Activated naive CD8-positive, alpha-beta T cell treated with anti-CD3 and anti-CD28 coated beads for 36 hours (primary cell): ENCODE measurements around the gene SCART1. TPM values are rescaled to one million over a fixed set of nuclear protein-coding genes. Genes with fewer than 3 reads are reported as not detected.
"Not testable (repeated sequence)": the region's sequence is repeated elsewhere in the genome, so short reads cannot be mapped to it uniquely, and the experiment has no call there.

Experiments used
- DNase-seq: peaks from one replicate; pipeline ENCODE4 v3.0.0; 2021
- H3K27ac Mint-ChIP-seq: one replicate; pipeline ENCODE4 v1.8.0; 2022; ENCODE audit warnings: mild to moderate bottlenecking, moderate library complexity, mixed read lengths
- H3K27me3 Mint-ChIP-seq: one replicate; pipeline ENCODE4 v1.8.0; 2022; ENCODE audit warnings: mild to moderate bottlenecking, mixed read lengths
- H3K36me3 Mint-ChIP-seq: one replicate; pipeline ENCODE4 v1.8.0; 2021; ENCODE audit warnings: mild to moderate bottlenecking, mixed read lengths
- H3K4me1 Mint-ChIP-seq: one replicate; pipeline ENCODE4 v1.8.0; 2021; ENCODE audit warnings: mixed read lengths
- H3K4me3 Mint-ChIP-seq: one replicate; pipeline ENCODE4 v1.8.0; 2022; ENCODE audit warnings: mild to moderate bottlenecking, moderate library complexity, mixed read lengths
- H3K9me3 Mint-ChIP-seq: one replicate; pipeline ENCODE4 v1.8.0; 2022; ENCODE audit warnings: mixed read lengths
- total RNA-seq, 2 experiments: library from RNA; stranded (reverse); gene quantifications; one replicate each; pipeline ENCODE4 v1.2.3, GENCODE V29; 2021

SCART1 gene
- total RNA-seq, 2 experiments from 2014 or later: 0.28 to 0.45 TPM

- DNase-seq: no peak
- H3K27ac Mint-ChIP-seq: peak overlapping the region; percentile 20
- peaks cover 20% of the 10 kb centered on the region for H3K36me3 Mint-ChIP-seq
- peaks cover 29% of the 10 kb centered on the region for H3K9me3 Mint-ChIP-seq
- peaks cover 9% of the 10 kb centered on the region for H3K4me1 Mint-ChIP-seq
- no peaks in the 10 kb centered on the region for H3K27me3 Mint-ChIP-seq
- H3K4me3 Mint-ChIP-seq: no peak overlapping the region
Observed at GRCh38 chr10:133489816-133490588, 36.3 kb downstream of the SCART1 start.

GRCh38 chr10:133493562-133493961 lies 39.8 kb downstream of the SCART1 start:
- not testable (repeated sequence) for H3K36me3 Mint-ChIP-seq, DNase-seq, H3K27ac Mint-ChIP-seq, H3K4me1 Mint-ChIP-seq, H3K4me3 Mint-ChIP-seq, H3K27me3 Mint-ChIP-seq, H3K9me3 Mint-ChIP-seq

- DNase-seq, H3K9me3 Mint-ChIP-seq, H3K27ac Mint-ChIP-seq, H3K4me3 Mint-ChIP-seq, H3K27me3 Mint-ChIP-seq, H3K4me1 Mint-ChIP-seq, H3K36me3 Mint-ChIP-seq: not testable (repeated sequence)
Observed at GRCh38 chr10:133497363-133497762, 43.6 kb downstream of the SCART1 start.

GRCh38 chr10:133499176-133499575 lies 45.4 kb downstream of the SCART1 start:
- not testable (repeated sequence) for H3K9me3 Mint-ChIP-seq, H3K27ac Mint-ChIP-seq, H3K4me3 Mint-ChIP-seq, H3K27me3 Mint-ChIP-seq, H3K36me3 Mint-ChIP-seq, DNase-seq, H3K4me1 Mint-ChIP-seq

GRCh38 chr10:133500897-133501296 lies 47.2 kb downstream of the SCART1 start:
- not testable (repeated sequence) for H3K4me3 Mint-ChIP-seq, DNase-seq, H3K27ac Mint-ChIP-seq, H3K9me3 Mint-ChIP-seq, H3K36me3 Mint-ChIP-seq, H3K27me3 Mint-ChIP-seq, H3K4me1 Mint-ChIP-seq

- DNase-seq: no peak
- peaks cover 6% of the 10 kb centered on the region for H3K36me3 Mint-ChIP-seq
- H3K4me3 Mint-ChIP-seq: no peak overlapping the region
- H3K9me3 Mint-ChIP-seq: peaks cover 6% of the 10 kb centered on the region
- no peaks in the 10 kb centered on the region for H3K4me1 Mint-ChIP-seq
- peaks cover 13% of the 10 kb centered on the region for H3K27me3 Mint-ChIP-seq
- no peak overlapping the region for H3K27ac Mint-ChIP-seq
Observed at GRCh38 chr10:133509700-133510099, 56.0 kb downstream of the SCART1 start.

GRCh38 chr10:133511408-133511807 lies 57.7 kb downstream of the SCART1 start:
- H3K27me3 Mint-ChIP-seq: peaks cover 13% of the 10 kb centered on the region

GRCh38 chr10:133511907-133512528 lies 58.3 kb downstream of the SCART1 start:
- H3K9me3 Mint-ChIP-seq: peaks cover 6% of the 10 kb centered on the region
- H3K36me3 Mint-ChIP-seq: peaks cover 1% of the 10 kb centered on the region
- no peaks in the 10 kb centered on the region for H3K4me1 Mint-ChIP-seq
- no peak for DNase-seq
- H3K27ac Mint-ChIP-seq: no peak overlapping the region
- H3K4me3 Mint-ChIP-seq: no peak overlapping the region
- H3K27me3 Mint-ChIP-seq: peaks cover 13% of the 10 kb centered on the region

More at GRCh38 chr10:133511408-133511807, 57.7 kb downstream of the SCART1 start:
- H3K27ac Mint-ChIP-seq: no peak overlapping the region
- H3K9me3 Mint-ChIP-seq: peaks cover 6% of the 10 kb centered on the region
- peaks cover 1% of the 10 kb centered on the region for H3K36me3 Mint-ChIP-seq
- H3K4me1 Mint-ChIP-seq: no peaks in the 10 kb centered on the region
- DNase-seq: no peak
- H3K4me3 Mint-ChIP-seq: no peak overlapping the region

GRCh38 chr10:133515471-133515870 lies 61.7 kb downstream of the SCART1 start:
- Mint-ChIP-seq H3K9me3 (no peaks in the 10 kb centered on the region), H3K4me3 (no peak overlapping the region), H3K36me3 (no peaks in the 10 kb centered on the region), H3K27ac (no peak overlapping the region), H3K27me3 (peaks cover 10% of the 10 kb centered on the region), H3K4me1 (peaks cover 5% of the 10 kb centered on the region)
- DNase-seq: no peak

- no peak for DNase-seq
- H3K4me1 Mint-ChIP-seq: peaks cover 10% of the 10 kb centered on the region
- H3K27ac Mint-ChIP-seq: no peak overlapping the region
- H3K9me3 Mint-ChIP-seq: no peaks in the 10 kb centered on the region
- peaks cover 10% of the 10 kb centered on the region for H3K27me3 Mint-ChIP-seq
- H3K4me3 Mint-ChIP-seq: no peak overlapping the region
- H3K36me3 Mint-ChIP-seq: no peaks in the 10 kb centered on the region
Observed at GRCh38 chr10:133516057-133516456, 62.3 kb downstream of the SCART1 start.

- not testable (repeated sequence) for H3K36me3 Mint-ChIP-seq, H3K4me1 Mint-ChIP-seq, DNase-seq, H3K27ac Mint-ChIP-seq, H3K4me3 Mint-ChIP-seq
- Mint-ChIP-seq H3K27me3 (peaks cover 22% of the 10 kb centered on the region), H3K9me3 (peaks cover 11% of the 10 kb centered on the region)
Observed at GRCh38 chr10:133518517-133518916, 64.8 kb downstream of the SCART1 start.

Other genes starting within 250 kb of the SCART1 start
- gene UTF1, start 223.7 kb upstream of the SCART1 start, total RNA-seq: not detected
- gene VENTX, start 216.1 kb upstream of the SCART1 start, total RNA-seq: not detected
- 10 to 100 TPM; 34.7 to 41.1 TPM for gene ADAM8, start 177.1 kb upstream of the SCART1 start, total RNA-seq
- gene TUBGCP2, start 145.1 kb upstream of the SCART1 start, total RNA-seq: 10 to 100 TPM; 53.3 to 57.8 TPM
- 10 to 100 TPM; 73.4 to 77.3 TPM for gene ZNF511, start 145.0 kb upstream of the SCART1 start, total RNA-seq
- gene CALY, start 117.0 kb upstream of the SCART1 start, total RNA-seq: not detected
- not detected for gene PRAP1, start 106.6 kb upstream of the SCART1 start, total RNA-seq
- 10 to 100 TPM; 27.8 to 29.4 TPM for gene FUOM, start 95.9 kb upstream of the SCART1 start, total RNA-seq
- gene ECHS1, start 80.6 kb upstream of the SCART1 start, total RNA-seq: 10 to 100 TPM; 58.1 to 62.2 TPM
- 1 to 10 TPM; 4.6 to 4.7 TPM for gene PAOX, start 74.7 kb upstream of the SCART1 start, total RNA-seq
- gene MTG1, start 59.8 kb upstream of the SCART1 start, total RNA-seq: 10 to 100 TPM; 50.2 to 51.6 TPM
- gene SPRN, start 29.3 kb upstream of the SCART1 start, total RNA-seq: not detected
- gene CYP2E1, start 73.4 kb downstream of the SCART1 start, total RNA-seq: not detected
- gene SYCE1, start 111.6 kb downstream of the SCART1 start, total RNA-seq: 1 to 10 TPM; 1.4 to 1.6 TPM
- gene FRG2B, start 172.8 kb downstream of the SCART1 start, total RNA-seq: not detected